ENCODE measurements around the gene ZNF554. TPM values are rescaled to one million over a fixed set of nuclear protein-coding genes. Genes with fewer than 3 reads are reported as not detected.
A peak's percentile ranks its signal among the peaks of the same experiment; 100 is the strongest.

Gene ZNF554
- total RNA-seq, 3 donors from 2014 or later, result 3.0 to 4.7 (median 3.9) TPM

DNA sequence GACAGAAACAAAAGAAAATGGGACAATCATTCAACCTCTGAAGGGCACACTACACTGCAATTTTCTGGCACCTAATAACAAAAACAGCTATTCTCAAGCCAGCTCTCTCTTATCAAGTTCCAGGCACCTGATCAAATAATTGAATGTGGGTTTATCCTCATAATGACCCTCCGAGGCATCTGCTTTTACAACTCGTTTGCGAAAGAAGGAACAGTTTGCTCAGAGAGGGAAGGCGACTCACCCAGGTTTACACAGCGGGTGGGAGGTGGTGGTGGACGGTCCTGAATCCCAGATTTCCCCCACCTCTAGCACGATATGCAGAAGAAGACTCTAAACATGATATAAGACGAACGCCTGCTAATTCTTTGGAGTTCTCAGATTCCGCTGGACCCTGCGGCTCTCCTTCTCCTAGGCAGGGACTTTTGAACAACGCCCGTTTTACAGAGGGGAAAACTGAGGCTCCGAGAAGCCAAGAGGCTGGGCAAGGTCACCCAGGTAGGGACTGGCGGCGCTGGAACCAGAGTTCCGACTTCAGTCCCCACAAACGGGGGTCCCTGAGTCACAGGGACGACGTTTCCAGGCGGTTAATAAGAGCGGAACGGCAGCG, 37.2 kb upstream of the ZNF554 start:
- DNase-seq (peak in 1 of 3 donors; percentile 37), ATAC-seq (no peak)
- no peaks in the 10 kb centered on the region for H3K9me3 ChIP-seq
- TF ChIP-seq, protein P1, sequence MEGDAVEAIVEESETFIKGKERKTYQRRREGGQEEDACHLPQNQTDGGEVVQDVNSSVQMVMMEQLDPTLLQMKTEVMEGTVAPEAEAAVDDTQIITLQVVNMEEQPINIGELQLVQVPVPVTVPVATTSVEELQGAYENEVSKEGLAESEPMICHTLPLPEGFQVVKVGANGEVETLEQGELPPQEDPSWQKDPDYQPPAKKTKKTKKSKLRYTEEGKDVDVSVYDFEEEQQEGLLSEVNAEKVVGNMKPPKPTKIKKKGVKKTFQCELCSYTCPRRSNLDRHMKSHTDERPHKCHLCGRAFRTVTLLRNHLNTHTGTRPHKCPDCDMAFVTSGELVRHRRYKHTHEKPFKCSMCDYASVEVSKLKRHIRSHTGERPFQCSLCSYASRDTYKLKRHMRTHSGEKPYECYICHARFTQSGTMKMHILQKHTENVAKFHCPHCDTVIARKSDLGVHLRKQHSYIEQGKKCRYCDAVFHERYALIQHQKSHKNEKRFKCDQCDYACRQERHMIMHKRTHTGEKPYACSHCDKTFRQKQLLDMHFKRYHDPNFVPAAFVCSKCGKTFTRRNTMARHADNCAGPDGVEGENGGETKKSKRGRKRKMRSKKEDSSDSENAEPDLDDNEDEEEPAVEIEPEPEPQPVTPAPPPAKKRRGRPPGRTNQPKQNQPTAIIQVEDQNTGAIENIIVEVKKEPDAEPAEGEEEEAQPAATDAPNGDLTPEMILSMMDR (IDR thresholded peaks at IDR 0.05), result no peak
- intact Hi-C loops (cut with DNase I, micrococcal nuclease), result no loop called here
- H3K36me3 ChIP-seq (ENCODE audit: low read depth), result no peaks in the 10 kb centered on the region
- peaks cover 30% of the 10 kb centered on the region for H3K4me1 ChIP-seq (ENCODE audit: low read depth)
- peak overlapping the region; percentile 94 for H3K4me3 ChIP-seq

DNA sequence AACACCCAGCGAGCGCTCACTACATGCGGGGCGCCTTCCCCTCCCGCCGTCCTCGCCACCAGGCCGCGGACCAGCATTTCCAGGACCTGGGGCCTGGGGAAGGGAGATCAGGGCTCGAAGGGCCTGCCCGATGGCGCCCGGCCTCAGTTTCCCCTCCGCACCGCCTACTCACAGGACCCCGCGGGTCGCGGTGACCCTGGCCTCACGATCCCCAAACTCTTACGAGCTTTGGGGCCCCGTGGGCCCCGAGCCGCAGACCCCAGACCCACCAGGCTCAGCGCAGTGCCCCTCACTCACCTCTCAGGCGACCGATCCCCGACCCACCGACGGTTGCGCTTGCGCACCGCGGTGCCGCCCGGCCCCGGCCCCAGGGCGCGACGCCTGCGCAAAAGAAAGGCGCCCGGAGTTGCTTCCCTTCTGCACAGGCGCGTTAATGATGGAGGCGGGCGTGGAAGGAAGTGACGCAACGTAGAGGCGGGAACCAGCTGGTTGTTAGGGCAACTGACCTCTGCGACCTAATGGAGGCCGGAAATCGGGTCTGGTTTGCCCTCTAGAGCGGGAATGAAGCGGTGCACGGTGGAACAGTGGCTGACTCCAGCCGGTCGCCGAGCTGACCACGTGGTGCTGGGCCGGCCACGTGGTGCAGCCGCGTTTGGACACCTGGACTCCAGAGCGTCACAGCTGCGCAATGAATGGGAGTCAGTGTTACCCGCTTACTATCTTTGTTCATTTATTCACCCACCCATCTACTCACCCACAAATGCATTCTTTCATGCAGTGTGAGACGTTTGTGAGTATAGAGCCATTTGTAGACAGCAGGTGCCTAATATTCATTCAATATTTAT, 36.5 kb upstream of the ZNF554 start, which contains the start of gene SGTA:
SGTA (minus strand) TSS at position 338 of the 845 bp plus-strand sequence. CDS start 14,205 bp downstream, outside the sequence.
- no peaks in the 10 kb centered on the region for H3K9me3 ChIP-seq
- H3K4me3 ChIP-seq, result peak within 1 kb of the TSS; percentile 94
- peak; percentile 86 for ATAC-seq
- no peaks in the 10 kb centered on the region for H3K36me3 ChIP-seq (ENCODE audit: low read depth)
- TF ChIP-seq, protein P1 (IDR thresholded peaks at IDR 0.05), result peak; percentile 43
- peaks cover 30% of the 10 kb centered on the region for H3K4me1 ChIP-seq (ENCODE audit: low read depth)
- intact Hi-C loops (cut with DNase I, micrococcal nuclease), result no loop called here
- DNase-seq, result peak; percentile 98 to 99 (median 98)

DNA sequence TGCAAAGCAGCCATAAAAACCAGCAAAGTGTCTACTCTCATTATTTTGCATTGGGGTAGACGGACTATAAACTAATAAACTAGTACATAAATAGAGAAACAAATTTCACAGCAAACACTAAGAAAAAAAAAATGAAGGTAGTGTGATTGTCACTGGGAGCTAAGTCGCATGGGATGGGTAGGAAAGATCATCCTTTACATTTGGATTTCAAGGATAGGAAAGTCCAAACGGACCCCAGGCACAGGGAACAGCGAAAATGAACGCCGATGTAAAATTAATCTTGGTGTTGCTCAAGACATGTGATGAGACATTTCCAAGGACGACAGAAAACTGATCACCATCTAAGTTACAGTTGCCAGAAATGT, 35.9 kb upstream of the ZNF554 start:
- Histone ChIP-seq H3K4me1 (ENCODE audit: low read depth) (peaks cover 30% of the 10 kb centered on the region), H3K9me3 (no peaks in the 10 kb centered on the region), H3K36me3 (ENCODE audit: low read depth) (no peaks in the 10 kb centered on the region), H3K4me3 (peak overlapping the region; percentile 94)
- DNase-seq (no peak), ATAC-seq (no peak)
- intact Hi-C loops (cut with DNase I, micrococcal nuclease), result no loop called here
- TF ChIP-seq, protein P1 (IDR thresholded peaks at IDR 0.05), result no peak

DNA sequence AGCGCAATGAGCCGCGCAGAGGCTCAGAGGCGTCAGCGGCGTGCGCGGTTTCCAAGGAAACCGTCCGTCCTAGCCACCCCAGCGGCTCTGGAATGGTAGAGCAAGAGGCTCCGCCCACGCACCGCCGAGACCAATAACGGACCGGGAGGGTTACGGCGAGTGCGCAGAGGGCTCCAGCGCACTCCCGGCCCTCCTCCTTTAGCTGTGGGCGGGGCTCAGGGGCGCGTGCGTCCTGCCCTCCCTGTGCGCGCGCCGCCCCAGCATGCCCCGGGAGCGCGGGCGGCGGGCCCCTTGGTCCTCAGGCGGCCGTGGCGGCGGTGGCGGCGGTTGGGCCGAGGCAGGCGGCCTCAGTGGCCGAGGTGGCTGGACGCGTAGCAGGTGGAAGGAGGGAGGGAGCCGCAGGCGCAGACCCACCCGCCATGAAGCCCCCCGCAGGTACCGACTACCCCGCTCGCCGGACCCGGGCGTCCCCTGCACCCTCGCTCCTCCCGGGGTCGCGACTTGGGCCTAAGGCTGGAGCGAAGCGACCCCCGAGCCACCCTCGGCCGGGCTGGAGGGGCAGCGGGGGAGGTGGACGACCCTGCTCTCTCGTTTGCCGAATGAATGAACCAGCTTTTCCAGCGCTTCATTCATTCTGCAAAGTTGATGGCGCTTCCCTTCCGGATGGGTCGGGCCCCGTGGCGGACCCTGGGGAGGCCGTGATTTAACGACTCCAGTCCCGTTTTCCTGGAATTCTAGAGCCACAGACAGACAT, 34.2 kb upstream of the ZNF554 start, which contains the start of gene THOP1:
THOP1 (plus strand) TSS at position 260 of the 754 bp plus-strand sequence; CDS start at position 420, 160 bp downstream.
- Histone ChIP-seq H3K4me3 (peak within 1 kb of the TSS; percentile 67), H3K9me3 (no peaks in the 10 kb centered on the region), H3K4me1 (ENCODE audit: low read depth) (peaks cover 30% of the 10 kb centered on the region), H3K36me3 (ENCODE audit: low read depth) (no peaks in the 10 kb centered on the region)
- intact Hi-C loops (cut with DNase I, micrococcal nuclease), result no loop called here
- peak; percentile 99 to 100 (median 99) for DNase-seq
- TF ChIP-seq, protein P1 (IDR thresholded peaks at IDR 0.05), result no peak
- ATAC-seq, result peak; percentile 92

DNA sequence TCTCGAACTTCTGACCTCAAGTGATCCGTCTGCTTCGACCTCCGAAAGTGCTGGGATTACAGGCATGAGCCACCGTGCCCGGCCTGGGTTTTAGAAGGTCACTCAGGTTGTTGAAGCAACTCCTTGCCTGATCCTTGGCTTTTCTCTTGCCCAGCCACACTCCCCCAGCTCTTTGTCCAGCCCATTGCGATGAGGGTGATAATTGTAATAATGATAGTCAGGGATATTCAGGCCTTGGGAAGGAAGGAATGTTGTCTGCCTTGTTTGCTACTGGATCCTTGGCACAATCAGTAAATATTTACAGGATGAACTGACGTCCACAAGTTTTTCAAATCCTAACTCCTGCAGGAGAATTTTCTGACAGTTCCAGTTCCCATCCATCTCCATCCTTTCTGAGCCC, 32.6 kb upstream of the ZNF554 start:
- H3K36me3 ChIP-seq (ENCODE audit: low read depth), result no peaks in the 10 kb centered on the region
- no peak for ATAC-seq
- TF ChIP-seq, protein P1 (IDR thresholded peaks at IDR 0.05), result no peak
- H3K4me1 ChIP-seq (ENCODE audit: low read depth), result peaks cover 20% of the 10 kb centered on the region
- intact Hi-C loops (cut with DNase I, micrococcal nuclease), result no loop called here
- H3K4me3 ChIP-seq, result no peak overlapping the region
- no peaks in the 10 kb centered on the region for H3K9me3 ChIP-seq
- no peak for DNase-seq

Measured in mucosa of descending colon (tissue), 3 donors.